ENCODE data around the gene AGRN.

Gene AGRN

GRCh38 chr1:1081311-1082238 lies 61.7 kb downstream of the AGRN start:
- DNase-seq (ENCODE audit: low read depth): no peak

- no peak for DNase-seq (ENCODE audit: low read depth)
These were observed 62.4 kb downstream of the AGRN start for GRCh38 chr1:1082239-1082775.

GRCh38 chr1:1082776-1083415 lies 63.0 kb downstream of the AGRN start:
- no peak for DNase-seq (ENCODE audit: low read depth)

GRCh38 chr1:1083416-1084371 lies 63.8 kb downstream of the AGRN start:
- no peak for DNase-seq (ENCODE audit: low read depth)

- no peak for DNase-seq (ENCODE audit: low read depth)
These were observed 64.7 kb downstream of the AGRN start for GRCh38 chr1:1084372-1085170.

GRCh38 chr1:1085171-1085841 lies 65.4 kb downstream of the AGRN start:
- no peak for DNase-seq (ENCODE audit: low read depth)

GRCh38 chr1:1085911-1086841 lies 66.3 kb downstream of the AGRN start:
- no peak for DNase-seq (ENCODE audit: low read depth)

- no peak for DNase-seq (ENCODE audit: low read depth)
These were observed 67.0 kb downstream of the AGRN start for GRCh38 chr1:1086911-1087341.

- no peak for DNase-seq (ENCODE audit: low read depth)
These were observed 67.6 kb downstream of the AGRN start for GRCh38 chr1:1087351-1088028.

GRCh38 chr1:1088029-1088800 lies 68.3 kb downstream of the AGRN start:
- DNase-seq (ENCODE audit: low read depth): no peak

GRCh38 chr1:1088801-1089680 lies 69.1 kb downstream of the AGRN start:
- DNase-seq (ENCODE audit: low read depth): no peak

GRCh38 chr1:1089731-1090423 lies 70.0 kb downstream of the AGRN start:
- DNase-seq (ENCODE audit: low read depth): no peak

GRCh38 chr1:1090424-1091343 lies 70.8 kb downstream of the AGRN start:
- no peak for DNase-seq (ENCODE audit: low read depth)

GRCh38 chr1:1091344-1092148 lies 71.6 kb downstream of the AGRN start:
- no peak for DNase-seq (ENCODE audit: low read depth)

Measured in stimulated activated CD4-positive, alpha-beta T cell treated with anti-CD3 and anti-CD28 coated beads, Interleukin-2, amount 100 ng/mL, for 4 hours (primary cell).